HG02870 (cell line): ENCODE results near the gene AKR7A2.
"Not testable (repeated sequence)": the region's sequence is repeated elsewhere in the genome, so short reads cannot be mapped to it uniquely, and the experiment has no call there.

Experiments used
- ATAC-seq: cut with Tn5 transposase; IDR thresholded peaks from one replicate; pipeline ENCODE4 v1.9.1; 2021; ENCODE audit warnings: mild to moderate bottlenecking, moderate library complexity; ENCODE audit not compliant: unreplicated experiment

Gene AKR7A2

GRCh38 chr1:19307794-19308508, 4.0 kb downstream of the AKR7A2 start:
- ATAC-seq: no peak

DNA sequence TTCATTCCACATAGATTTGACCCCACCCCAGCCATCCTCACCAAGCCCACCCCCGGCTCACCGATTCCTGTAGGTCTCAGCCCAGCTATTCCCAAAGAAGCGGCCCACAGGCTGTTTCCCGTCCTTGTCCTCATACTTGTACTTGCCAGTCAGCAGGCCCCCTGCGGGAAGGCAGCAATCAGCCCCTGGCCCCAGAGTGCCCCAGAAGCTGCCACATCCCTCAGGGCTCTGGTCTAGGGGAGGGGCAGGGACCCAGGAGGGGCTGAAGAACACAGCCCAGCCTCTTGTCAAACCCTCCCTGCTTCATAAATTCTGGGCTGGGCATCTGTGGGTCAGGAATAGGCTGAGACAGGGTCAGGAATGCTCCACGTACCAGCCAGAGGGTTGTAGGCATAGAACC, 5.0 kb downstream of the AKR7A2 start:
- no peak for ATAC-seq

DNA sequence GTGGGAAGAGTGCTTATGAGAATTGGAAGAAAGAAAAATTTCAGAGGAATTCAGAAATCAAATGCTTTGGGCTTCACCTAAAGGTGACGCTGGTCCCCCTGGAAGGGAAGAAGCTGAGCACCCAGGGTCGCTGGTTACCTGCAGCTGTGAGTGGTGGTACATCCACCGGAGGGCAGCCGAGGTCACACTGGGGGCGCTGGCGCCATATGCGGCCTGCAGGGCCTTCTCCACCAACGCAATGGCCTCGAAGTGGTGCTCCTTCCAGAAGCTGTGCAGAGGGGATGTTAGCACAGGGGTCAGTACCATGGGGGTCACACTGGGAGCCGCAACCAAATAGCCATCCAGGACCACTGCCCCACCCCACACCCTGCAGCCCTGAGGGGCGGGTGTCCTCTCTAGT, 6.1 kb downstream of the AKR7A2 start:
- ATAC-seq: no peak

DNA sequence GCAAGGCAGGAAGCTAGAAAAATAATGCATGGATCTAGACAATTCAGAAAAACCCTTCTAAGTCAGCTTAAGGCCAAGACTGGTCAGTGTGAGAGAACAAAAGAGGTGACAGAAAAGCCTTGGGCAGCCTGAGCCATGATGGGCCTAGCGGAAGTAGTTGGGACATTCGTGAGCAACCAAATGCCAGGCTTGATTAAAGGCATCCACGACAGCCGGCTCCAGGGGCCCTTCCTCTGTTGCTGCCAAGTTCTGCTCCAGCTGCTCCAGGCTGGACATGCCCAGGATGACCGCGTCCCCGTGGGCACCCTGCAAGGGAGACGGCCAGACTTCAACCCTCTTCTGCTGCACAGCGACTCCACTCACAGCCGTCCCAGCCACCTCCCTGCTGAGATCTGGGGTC, 7.9 kb downstream of the AKR7A2 start:
- ATAC-seq: not testable (repeated sequence)

- ATAC-seq: no peak
Observed at GRCh38 chr1:19300211-19300610, 11.7 kb downstream of the AKR7A2 start.

DNA sequence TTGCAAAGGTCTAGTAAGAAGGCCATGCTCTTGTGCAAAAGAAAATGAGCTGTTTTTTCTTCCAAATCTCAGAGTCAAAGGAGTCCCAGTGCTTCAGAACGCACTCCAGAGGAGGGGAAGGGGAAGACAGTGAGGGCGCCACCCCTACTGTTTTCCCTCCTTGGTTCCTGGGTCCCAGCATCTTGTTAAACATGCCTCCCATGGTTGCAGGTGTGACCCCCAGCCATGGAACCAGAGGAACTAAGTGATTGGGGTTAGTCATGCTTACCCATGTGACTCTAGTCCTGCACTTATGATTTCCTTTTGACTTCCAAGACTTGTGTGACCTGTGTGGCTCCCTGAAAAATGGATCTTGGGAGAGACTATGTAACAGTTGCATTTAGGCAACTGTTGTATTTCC, 17.3 kb downstream of the AKR7A2 start:
- no peak for ATAC-seq

DNA sequence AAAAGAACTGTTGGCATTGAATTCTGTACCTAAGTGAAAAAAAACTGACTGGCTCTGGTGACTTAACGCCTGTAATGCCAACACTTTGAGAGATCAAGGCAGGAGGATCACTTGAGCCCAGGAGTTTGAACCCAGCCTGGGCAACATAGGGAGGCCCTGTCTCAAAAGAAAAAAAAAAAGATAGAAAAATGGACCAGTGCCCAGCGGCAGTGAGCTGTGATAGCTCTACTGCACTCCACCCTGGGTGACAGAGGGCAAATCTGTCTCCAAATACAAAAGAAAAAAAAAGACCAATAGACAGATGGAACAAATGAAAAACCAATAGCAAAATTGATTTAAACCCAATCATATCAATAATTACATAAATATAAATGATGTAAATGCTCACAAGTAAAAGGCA, 22.7 kb downstream of the AKR7A2 start:
- ATAC-seq: no peak

DNA sequence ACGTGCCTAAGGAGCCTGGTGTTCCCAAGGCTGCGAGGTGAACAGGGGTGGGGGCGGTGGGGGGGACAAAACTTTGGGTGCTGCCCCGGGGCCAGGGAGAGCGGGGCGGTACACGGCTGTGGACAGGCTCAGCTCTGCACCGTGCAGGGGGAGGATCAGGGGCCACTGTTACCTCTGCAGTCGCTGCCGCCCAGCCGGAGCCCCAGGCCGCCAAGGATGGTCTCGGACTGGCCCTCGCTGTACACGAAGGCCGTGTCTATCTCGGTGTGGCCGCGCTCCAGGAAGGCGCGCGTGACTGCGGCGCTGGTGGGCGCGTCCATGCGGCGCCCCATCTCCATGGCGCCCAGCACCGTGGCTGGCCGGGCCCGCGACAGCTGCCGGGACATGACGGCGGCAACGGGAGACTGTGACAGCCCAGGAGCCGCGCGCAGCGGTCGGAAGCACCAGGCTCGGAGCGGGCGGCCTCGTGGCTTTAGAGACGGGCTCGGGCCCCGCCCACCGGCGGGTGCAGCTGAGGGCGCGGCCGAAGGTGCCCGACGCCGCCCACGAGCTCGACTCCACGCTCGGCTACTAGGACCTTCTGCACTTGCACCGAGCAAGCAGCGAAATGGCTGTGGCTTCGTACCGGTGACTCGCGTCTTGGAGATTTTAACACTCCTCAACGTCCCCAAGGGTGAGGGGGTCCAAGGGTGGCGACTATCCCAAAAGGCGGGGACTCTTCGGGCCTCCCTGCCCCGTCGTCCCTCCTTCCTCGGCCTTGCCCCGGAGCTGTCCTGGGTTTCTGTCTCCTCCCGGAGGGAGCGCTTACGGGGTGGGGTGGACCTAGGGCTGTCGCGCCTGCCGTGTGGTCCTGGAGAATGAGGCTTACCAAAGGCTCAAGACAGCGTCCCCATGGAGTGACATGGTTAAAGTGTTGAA, 23.4 kb downstream of the AKR7A2 start, which contains the start of gene AKR7A3:
Gene AKR7A3, minus strand, starts transcription at position 447 of the 918 bp plus-strand sequence. Its CDS starts 61 bp downstream, at position 386.
- not testable (repeated sequence) for ATAC-seq

GRCh38 chr1:19287436-19288185, 24.3 kb downstream of the AKR7A2 start:
- no peak for ATAC-seq

DNA sequence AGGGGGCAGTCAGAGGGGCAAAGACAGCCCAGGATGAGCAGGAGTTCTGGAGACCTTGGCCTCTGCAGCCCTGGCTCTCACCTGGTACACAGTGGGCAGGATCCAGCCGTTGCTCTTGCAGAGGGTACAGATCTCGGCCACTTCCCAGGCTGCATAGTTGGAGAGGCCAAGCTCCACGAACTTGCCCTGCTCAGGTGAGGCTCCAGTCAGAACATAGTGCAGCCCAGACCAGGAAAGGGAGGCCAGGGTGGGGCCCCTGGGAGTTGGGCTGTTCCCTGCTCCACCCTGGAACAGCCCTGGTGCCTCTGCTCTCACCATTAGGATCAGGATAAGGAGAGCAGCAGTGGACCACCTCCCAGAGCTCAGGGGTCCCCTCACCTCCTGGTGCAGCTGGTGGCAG, 26.1 kb downstream of the AKR7A2 start:
- not testable (repeated sequence) for ATAC-seq

GRCh38 chr1:19285366-19285765, 26.6 kb downstream of the AKR7A2 start:
- not testable (repeated sequence) for ATAC-seq

DNA sequence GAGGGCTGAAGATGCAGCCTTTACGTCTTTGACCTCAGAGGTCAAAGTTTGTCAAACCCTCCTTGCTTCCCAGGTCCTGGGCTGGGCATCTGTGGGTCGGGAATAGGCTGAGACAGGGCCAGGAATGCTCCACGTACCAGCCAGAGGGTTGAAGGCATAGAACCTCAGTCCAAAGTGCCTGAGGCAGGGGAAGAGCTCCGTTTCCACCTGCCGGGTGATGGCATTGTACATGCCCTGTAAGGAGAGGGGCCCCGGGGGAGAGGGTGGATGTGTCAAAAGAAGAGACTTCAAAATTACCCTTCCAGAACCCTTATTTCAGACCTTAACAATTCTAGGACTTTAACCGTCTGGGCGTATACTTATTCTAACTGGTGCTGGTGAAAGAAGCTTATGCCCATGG, 27.1 kb downstream of the AKR7A2 start:
- no peak for ATAC-seq

GRCh38 chr1:19283891-19284290, 28.1 kb downstream of the AKR7A2 start:
- ATAC-seq: no peak

DNA sequence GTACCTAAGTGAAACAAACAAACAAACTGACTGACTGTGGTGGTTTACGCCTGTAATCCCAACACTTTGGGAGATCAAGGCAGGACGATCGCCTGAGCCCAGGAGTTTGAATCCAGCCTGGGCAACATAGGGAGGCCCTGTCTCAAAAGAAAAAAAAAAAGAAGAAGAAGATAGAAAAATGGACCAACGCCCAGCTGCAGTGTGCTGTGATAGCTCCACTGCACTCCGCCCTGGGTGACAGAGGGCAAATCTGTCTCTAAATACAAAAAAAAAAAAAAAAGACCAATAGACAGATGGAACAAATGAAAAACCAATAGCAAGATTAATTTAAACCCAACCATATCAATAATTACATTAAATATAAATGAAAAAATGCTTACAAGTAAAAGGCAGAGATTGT, 37.3 kb downstream of the AKR7A2 start:
- ATAC-seq: no peak

DNA sequence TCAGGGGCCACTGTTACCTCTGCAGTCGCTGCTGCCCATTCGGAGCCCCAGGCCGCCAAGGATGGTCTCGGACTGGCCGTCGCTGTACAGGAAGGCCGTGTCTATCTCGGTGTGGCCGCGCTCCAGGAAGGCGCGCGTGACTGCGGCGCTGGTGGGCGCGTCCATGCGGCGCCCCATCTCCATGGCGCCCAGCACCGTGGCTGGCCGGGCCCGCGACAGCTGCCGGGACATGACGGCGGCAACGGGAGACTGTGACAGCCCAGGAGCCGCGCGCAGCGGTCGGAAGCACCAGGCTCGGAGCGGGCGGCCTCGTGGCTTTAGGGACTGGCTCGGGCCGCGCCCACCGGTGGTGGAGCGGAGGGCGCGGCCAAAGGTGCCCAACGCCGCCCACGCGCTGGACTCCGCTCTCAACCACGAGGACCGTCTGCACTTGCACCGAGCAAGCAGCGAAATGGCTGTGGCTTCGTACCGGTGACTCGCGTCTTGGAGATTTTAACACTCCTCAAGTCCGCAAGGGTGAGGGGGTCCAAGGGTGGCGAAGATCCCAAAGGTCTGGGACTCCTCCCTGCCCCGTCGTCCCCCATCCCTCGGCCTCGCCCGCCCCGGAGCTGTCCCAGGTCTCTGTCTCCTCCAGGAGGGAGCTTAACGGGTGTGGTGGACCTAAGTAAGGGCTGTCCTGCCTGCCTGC, 38.0 kb downstream of the AKR7A2 start:
- ATAC-seq: not testable (repeated sequence)

- ATAC-seq: no peak
Observed at GRCh38 chr1:19273106-19273843, 38.7 kb downstream of the AKR7A2 start.

- no peak for ATAC-seq
Observed at GRCh38 chr1:19272064-19272463, 39.9 kb downstream of the AKR7A2 start.

DNA sequence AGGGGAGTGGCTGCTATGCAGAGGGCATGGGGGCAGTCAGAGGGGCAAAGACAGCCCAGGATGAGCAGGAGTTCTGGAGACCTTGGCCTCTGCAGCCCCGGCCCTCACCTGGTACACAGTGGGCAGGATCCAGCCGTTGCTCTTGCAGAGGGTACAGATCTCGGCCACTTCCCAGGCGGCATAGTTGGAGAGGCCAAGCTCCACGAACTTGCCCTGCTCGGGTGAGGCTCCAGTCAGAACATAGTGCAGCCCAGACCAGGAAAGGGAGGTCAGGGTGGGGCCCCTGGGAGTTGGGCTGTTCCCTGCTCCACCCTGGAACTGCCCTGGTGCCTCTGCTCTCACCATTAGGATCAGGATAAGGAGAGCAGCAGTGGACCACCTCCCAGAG, 41.6 kb downstream of the AKR7A2 start:
- ATAC-seq: not testable (repeated sequence)

DNA sequence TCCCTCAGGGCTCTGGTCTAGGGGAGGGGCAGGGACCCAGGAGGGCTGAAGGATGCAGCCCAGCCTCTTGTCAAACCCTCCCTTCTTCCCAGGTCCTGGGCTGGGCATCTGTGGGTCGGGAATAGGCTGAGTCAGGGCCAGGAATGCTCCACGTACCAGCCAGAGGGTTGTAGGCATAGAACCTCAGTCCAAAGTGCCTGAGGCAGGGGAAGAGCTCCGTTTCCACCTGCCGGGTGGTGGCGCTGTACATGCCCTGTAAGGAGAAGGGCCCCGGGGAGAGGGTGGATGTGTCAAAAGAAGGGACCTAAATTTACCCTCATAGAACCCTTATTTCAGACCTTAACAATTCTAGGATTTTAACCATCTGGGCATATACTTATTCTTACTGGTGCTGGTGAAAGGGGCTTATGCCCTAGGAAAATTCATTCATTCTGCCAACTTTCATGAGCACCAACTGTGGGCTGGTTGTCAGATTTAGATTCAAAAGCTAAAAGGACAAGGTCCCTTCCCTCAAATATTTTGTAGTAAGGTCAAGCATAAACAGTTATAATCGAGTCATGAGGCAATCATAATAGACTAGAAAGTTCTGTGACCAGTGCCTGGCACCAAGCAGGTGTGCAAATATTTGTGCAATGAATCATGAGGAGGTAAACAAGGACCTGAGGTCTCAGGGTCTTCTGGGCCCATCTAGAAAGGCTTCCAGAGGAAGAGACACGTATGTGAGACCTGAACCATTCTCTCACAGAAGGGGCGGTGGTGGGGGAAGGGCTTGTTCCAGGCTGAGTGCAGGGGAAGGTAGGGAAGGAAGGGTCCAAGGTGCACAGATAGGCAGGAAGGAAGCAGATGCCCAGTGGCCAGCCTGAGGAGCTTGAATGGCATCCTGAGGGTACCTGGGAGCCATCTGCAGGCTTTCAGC, 42.3 kb downstream of the AKR7A2 start:
- ATAC-seq: not testable (repeated sequence)
